ENCODE results near the gene LAMC3.
"Not testable (repeated sequence)": the region's sequence is repeated elsewhere in the genome, so short reads cannot be mapped to it uniquely, and the experiment has no call there.

Gene LAMC3

GRCh38 chr9:131100445-131100844 lies 91.5 kb downstream of the LAMC3 start:
- Mint-ChIP-seq H3K27ac (no peak overlapping the region), H3K9me3 (no peaks in the 10 kb centered on the region), H3K27me3 (peaks cover 18% of the 10 kb centered on the region), H3K36me3 (ENCODE audit: low read depth) (no peaks in the 10 kb centered on the region), H3K4me3 (no peak overlapping the region), H3K4me1 (ENCODE audit: low read depth) (peaks cover 4% of the 10 kb centered on the region)

- Mint-ChIP-seq H3K9me3 (no peaks in the 10 kb centered on the region), H3K4me3 (no peak overlapping the region), H3K4me1 (ENCODE audit: low read depth) (no peaks in the 10 kb centered on the region), H3K27me3 (peaks cover 12% of the 10 kb centered on the region), H3K27ac (no peak overlapping the region), H3K36me3 (ENCODE audit: low read depth) (no peaks in the 10 kb centered on the region)
Observed at GRCh38 chr9:131101207-131101964, 92.4 kb downstream of the LAMC3 start.

- Mint-ChIP-seq H3K9me3 (no peaks in the 10 kb centered on the region), H3K4me3 (no peak overlapping the region), H3K4me1 (ENCODE audit: low read depth) (no peaks in the 10 kb centered on the region), H3K27ac (no peak overlapping the region), H3K36me3 (ENCODE audit: low read depth) (no peaks in the 10 kb centered on the region), H3K27me3 (peaks cover 3% of the 10 kb centered on the region)
Observed at GRCh38 chr9:131103024-131103423, 94.0 kb downstream of the LAMC3 start.

- no peaks in the 10 kb centered on the region for H3K4me1 Mint-ChIP-seq (ENCODE audit: low read depth)
- H3K4me3 Mint-ChIP-seq = no peak overlapping the region
- no peaks in the 10 kb centered on the region for H3K27me3 Mint-ChIP-seq
- H3K9me3 Mint-ChIP-seq = no peaks in the 10 kb centered on the region
- H3K36me3 Mint-ChIP-seq (ENCODE audit: low read depth) = no peaks in the 10 kb centered on the region
- no peak overlapping the region for H3K27ac Mint-ChIP-seq
Observed at GRCh38 chr9:131103535-131103934, 94.6 kb downstream of the LAMC3 start.

- Mint-ChIP-seq H3K9me3 (no peaks in the 10 kb centered on the region), H3K27ac (no peak overlapping the region)
Observed at GRCh38 chr9:131104016-131104740, 95.2 kb downstream of the LAMC3 start.

GRCh38 chr9:131105952-131106351 lies 97.0 kb downstream of the LAMC3 start:
- Mint-ChIP-seq H3K36me3 (ENCODE audit: low read depth) (no peaks in the 10 kb centered on the region), H3K4me3 (no peak overlapping the region), H3K27ac (no peak overlapping the region), H3K9me3 (no peaks in the 10 kb centered on the region), H3K4me1 (ENCODE audit: low read depth) (no peaks in the 10 kb centered on the region), H3K27me3 (no peaks in the 10 kb centered on the region)

More at GRCh38 chr9:131104016-131104740, 95.2 kb downstream of the LAMC3 start:
- Mint-ChIP-seq H3K4me3 (no peak overlapping the region), H3K27me3 (no peaks in the 10 kb centered on the region), H3K4me1 (ENCODE audit: low read depth) (no peaks in the 10 kb centered on the region), H3K36me3 (ENCODE audit: low read depth) (no peaks in the 10 kb centered on the region)

- Mint-ChIP-seq H3K27ac (no peak overlapping the region), H3K4me1 (ENCODE audit: low read depth) (no peaks in the 10 kb centered on the region), H3K9me3 (no peaks in the 10 kb centered on the region), H3K4me3 (no peak overlapping the region), H3K27me3 (no peaks in the 10 kb centered on the region), H3K36me3 (ENCODE audit: low read depth) (no peaks in the 10 kb centered on the region)
Observed at GRCh38 chr9:131107760-131108159, 98.8 kb downstream of the LAMC3 start.

- H3K9me3 Mint-ChIP-seq = no peaks in the 10 kb centered on the region
- no peak overlapping the region for H3K4me3 Mint-ChIP-seq
- no peaks in the 10 kb centered on the region for H3K36me3 Mint-ChIP-seq (ENCODE audit: low read depth)
- no peaks in the 10 kb centered on the region for H3K4me1 Mint-ChIP-seq (ENCODE audit: low read depth)
- no peaks in the 10 kb centered on the region for H3K27me3 Mint-ChIP-seq
- no peak overlapping the region for H3K27ac Mint-ChIP-seq
Observed at GRCh38 chr9:131111186-131111853, 102.3 kb downstream of the LAMC3 start.

- H3K27me3 Mint-ChIP-seq = peaks cover 3% of the 10 kb centered on the region
- H3K27ac Mint-ChIP-seq = no peak overlapping the region
- H3K9me3 Mint-ChIP-seq = no peaks in the 10 kb centered on the region
- H3K4me3 Mint-ChIP-seq = no peak overlapping the region
- no peaks in the 10 kb centered on the region for H3K36me3 Mint-ChIP-seq (ENCODE audit: low read depth)
- H3K4me1 Mint-ChIP-seq (ENCODE audit: low read depth) = no peaks in the 10 kb centered on the region
Observed at GRCh38 chr9:131111854-131112311, 102.9 kb downstream of the LAMC3 start.

- Mint-ChIP-seq H3K27me3 (peaks cover 8% of the 10 kb centered on the region), H3K4me1 (ENCODE audit: low read depth) (no peaks in the 10 kb centered on the region), H3K36me3 (ENCODE audit: low read depth) (no peaks in the 10 kb centered on the region), H3K27ac (no peak overlapping the region), H3K4me3 (no peak overlapping the region), H3K9me3 (no peaks in the 10 kb centered on the region)
Observed at GRCh38 chr9:131112374-131113154, 103.6 kb downstream of the LAMC3 start.

GRCh38 chr9:131113655-131114054 lies 104.7 kb downstream of the LAMC3 start:
- H3K27ac Mint-ChIP-seq = no peak overlapping the region
- no peaks in the 10 kb centered on the region for H3K4me1 Mint-ChIP-seq (ENCODE audit: low read depth)
- H3K27me3 Mint-ChIP-seq = peaks cover 15% of the 10 kb centered on the region
- H3K9me3 Mint-ChIP-seq = no peaks in the 10 kb centered on the region
- H3K4me3 Mint-ChIP-seq = no peak overlapping the region
- H3K36me3 Mint-ChIP-seq (ENCODE audit: low read depth) = no peaks in the 10 kb centered on the region

GRCh38 chr9:131114084-131114535 lies 105.1 kb downstream of the LAMC3 start:
- Mint-ChIP-seq H3K36me3 (ENCODE audit: low read depth) (no peaks in the 10 kb centered on the region), H3K4me3 (no peak overlapping the region), H3K27ac (no peak overlapping the region), H3K27me3 (peaks cover 15% of the 10 kb centered on the region), H3K4me1 (ENCODE audit: low read depth) (no peaks in the 10 kb centered on the region), H3K9me3 (no peaks in the 10 kb centered on the region)

- H3K27me3 Mint-ChIP-seq = peaks cover 15% of the 10 kb centered on the region
- not testable (repeated sequence) for H3K36me3 Mint-ChIP-seq (ENCODE audit: low read depth); H3K9me3 Mint-ChIP-seq; H3K4me1 Mint-ChIP-seq (ENCODE audit: low read depth); H3K27ac Mint-ChIP-seq; H3K4me3 Mint-ChIP-seq
Observed at GRCh38 chr9:131115360-131115742, 106.4 kb downstream of the LAMC3 start.

- Mint-ChIP-seq H3K27ac (no peak overlapping the region), H3K36me3 (ENCODE audit: low read depth) (no peaks in the 10 kb centered on the region), H3K9me3 (no peaks in the 10 kb centered on the region), H3K4me3 (no peak overlapping the region), H3K4me1 (ENCODE audit: low read depth) (no peaks in the 10 kb centered on the region), H3K27me3 (peaks cover 15% of the 10 kb centered on the region)
Observed at GRCh38 chr9:131116281-131117120, 107.5 kb downstream of the LAMC3 start.

Measured in stimulated activated naive CD8-positive, alpha-beta T cell treated with anti-CD3 and anti-CD28 coated beads, Interleukin-15, Interleukin-2, amounts not matched to agents 100 ng/mL and 50 ng/mL, for 24 hours (primary cell).